HG03442 (cell line): ENCODE results near the gene MEX3B.

ENCODE experiments used
- ATAC-seq: cut with Tn5 transposase; IDR thresholded peaks from one replicate; pipeline ENCODE4 v1.9.1; 2021; ENCODE audit warnings: mild to moderate bottlenecking, moderate library complexity; ENCODE audit not compliant: unreplicated experiment

The MEX3B gene

GRCh38 chr15:82045892-82046665 lies at the start of gene MEX3B:
Gene MEX3B, minus strand, starts transcription at chr15:82046018. Its CDS starts 313 bp downstream, at chr15:82045705.
- ATAC-seq = peak; percentile 71

- no peak for ATAC-seq
Observed at GRCh38 chr15:82093774-82094211, 48.0 kb upstream of the MEX3B start.

- ATAC-seq = no peak
Observed at GRCh38 chr15:82093325-82093724, 47.5 kb upstream of the MEX3B start.

GRCh38 chr15:82091636-82092140 lies 45.9 kb upstream of the MEX3B start:
- ATAC-seq = no peak

- ATAC-seq = no peak
Observed at GRCh38 chr15:82086243-82086995, 40.6 kb upstream of the MEX3B start.

- ATAC-seq = no peak
Observed at GRCh38 chr15:82081914-82082762, 36.3 kb upstream of the MEX3B start.

- ATAC-seq = no peak
Observed at GRCh38 chr15:82080774-82081173, 35.0 kb upstream of the MEX3B start.

- no peak for ATAC-seq
Observed at GRCh38 chr15:82079736-82080135, 33.9 kb upstream of the MEX3B start.

GRCh38 chr15:82074610-82075009 lies 28.8 kb upstream of the MEX3B start:
- ATAC-seq = no peak

GRCh38 chr15:82072926-82073537 lies 27.2 kb upstream of the MEX3B start:
- ATAC-seq = no peak

GRCh38 chr15:82066455-82066854 lies 20.6 kb upstream of the MEX3B start:
- ATAC-seq = no peak

- no peak for ATAC-seq
Observed at GRCh38 chr15:82064824-82065223, 19.0 kb upstream of the MEX3B start.

- ATAC-seq = no peak
Observed at GRCh38 chr15:82062479-82063454, 16.9 kb upstream of the MEX3B start.

GRCh38 chr15:82060817-82061216 lies 15.0 kb upstream of the MEX3B start:
- ATAC-seq = no peak

GRCh38 chr15:82058517-82059204 lies 12.8 kb upstream of the MEX3B start:
- ATAC-seq = no peak

- ATAC-seq = no peak
Observed at GRCh38 chr15:82058026-82058425, 12.2 kb upstream of the MEX3B start.

GRCh38 chr15:82056958-82057823 lies 11.4 kb upstream of the MEX3B start:
- no peak for ATAC-seq

- no peak for ATAC-seq
Observed at GRCh38 chr15:82052751-82053150, 6.9 kb upstream of the MEX3B start.
